HepG2 (cell line): ENCODE measurements around the gene CPXM2. TPM values are rescaled to one million over a fixed set of nuclear protein-coding genes. Genes with fewer than 3 reads are reported as not detected.

Source experiments
- ATAC-seq: fragments of 200-7000 bp; cut with Tn5 transposase; 3 replicates; pipeline ENCODE4 v1.9.1; 2020; ENCODE audit warnings: mild to moderate bottlenecking, moderate library complexity
- BruUV-seq: library from RNA; stranded (reverse); fragments of 400-500 nt; replicated peaks from 2 replicates; lab custom pipeline; 2021; lab: Mats Ljungman, UMichigan
- CTCF ChIA-PET: fragments of 300-600 bp; formaldehyde crosslinking; extraction: SDS; loops from one replicate; lab custom pipeline; 2021; ENCODE audit warnings: low total read pairs, inconsistent platforms, low intra/inter-chr PET ratio; lab: Yijun Ruan, JAX
- POLR2A ChIA-PET: fragments of 350-600 bp; sonication (Branson Sonifier 250); formaldehyde crosslinking; loops from one replicate; lab custom pipeline; 2020; ENCODE audit warnings: antibody characterized with exemption, inconsistent platforms; lab: Yijun Ruan, JAX
- DNase-seq: peaks from one replicate; pipeline ENCODE4 v3.0.0-alpha.2; 2015; ENCODE audit warnings: low spot score
- FAIRE-seq: peaks from 3 replicates; lab custom pipeline; 2011; peaks lifted over from hg19 to GRCh38; lab: Jason Lieb, UNC
- H2AFZ ChIP-seq: one replicate; pipeline ENCODE4 v1.6.1; 2011; ENCODE audit warnings: low read length, inconsistent platforms
- H3K27ac ChIP-seq: fragments of 300-600 bp; 3 replicates; pipeline ENCODE4 v1.8.0; 2011; ENCODE audit warnings: mixed run types, mild to moderate bottlenecking, mixed read lengths, low read length, inconsistent platforms; ENCODE audit not compliant: insufficient read depth; ENCODE audit errors: extremely low read length
- H3K27me3 ChIP-seq, 2 experiments: fragments of 200-600 bp in 1 of 2; 2 replicates in 1 of 2; 3 replicates in 1 of 2; pipeline versions ENCODE4 v1.6.0 to v1.8.0; 2011; ENCODE audit warnings: low read length in 2 of 2, mild to moderate bottlenecking in 2 of 2, moderate library complexity in 2 of 2, inconsistent platforms in 1 of 2; ENCODE audit not compliant: insufficient read depth in 2 of 2, control insufficient read depth in 1 of 2
- H3K36me3 ChIP-seq, 2 experiments: fragments of 200-600 bp in 1 of 2; replicated peaks in 1 of 2; 2 replicates in 1 of 2; 3 replicates in 1 of 2; pipeline versions ENCODE4 v1.5.1 to v1.8.0; 2011; ENCODE audit warnings: low read length in 2 of 2, inconsistent platforms in 1 of 2; ENCODE audit not compliant: insufficient read depth in 2 of 2, control insufficient read depth in 1 of 2
- H3K4me1 ChIP-seq: 2 replicates; pipeline ENCODE4 v1.5.1; 2012; ENCODE audit warnings: low read length, inconsistent platforms; ENCODE audit not compliant: insufficient read depth
- H3K4me2 ChIP-seq: 2 replicates; pipeline ENCODE4 v1.6.0; 2011; ENCODE audit warnings: low read depth, low read length, inconsistent platforms
- H3K4me3 ChIP-seq, 3 experiments: fragments of 200-600 bp in 1 of 3; sonication (generic), shearing (Covaris generic) in 1 of 3; replicated peaks in 1 of 3; 2 replicates each; pipeline ENCODE4 v1.5.1; 2011 to 2016; ENCODE audit warnings: low read length in 3 of 3, inconsistent platforms in 2 of 3, low read depth in 2 of 3, mild to moderate bottlenecking in 2 of 3, control low read depth in 1 of 3, mixed read lengths in 1 of 3; ENCODE audit not compliant: insufficient read depth in 1 of 3
- H3K79me2 ChIP-seq: one replicate; pipeline ENCODE4 v1.6.1; 2011; ENCODE audit warnings: low read length, inconsistent platforms; ENCODE audit not compliant: insufficient read depth
- H3K9ac ChIP-seq: 2 replicates; pipeline ENCODE4 v1.6.0; 2011; ENCODE audit warnings: mild to moderate bottlenecking, low read depth, low read length, inconsistent platforms; ENCODE audit not compliant: insufficient read depth
- H3K9me3 ChIP-seq: 2 replicates; pipeline ENCODE4 v1.5.1; 2012; ENCODE audit warnings: mild to moderate bottlenecking, low read length
- H4K20me1 ChIP-seq: 2 replicates; pipeline ENCODE4 v1.6.0; 2011; ENCODE audit warnings: inconsistent platforms, mild to moderate bottlenecking, low read length, moderate library complexity; ENCODE audit not compliant: insufficient read depth
- CREB1 ChIP-seq, 2 experiments: fragments of 450-650 bp in 1 of 2; IDR thresholded peaks; 2 replicates each; pipeline ENCODE4 v1.6.1; 2016 to 2017; ENCODE audit warnings: control low read depth in 1 of 2, mild to moderate bottlenecking in 1 of 2, missing compliant biosample characterization in 1 of 2, missing genetic modification characterization in 1 of 2
- PHF20 ChIP-seq: sonication (generic); formaldehyde crosslinking; IDR thresholded peaks from 2 replicates; pipeline ENCODE4 v1.5.0; 2020; ENCODE audit warnings: mild to moderate bottlenecking, missing genetic modification reagents
- REXO4 ChIP-seq: sonication (generic); formaldehyde crosslinking; IDR thresholded peaks from 2 replicates; pipeline ENCODE4 v1.8.0; 2022; ENCODE audit warnings: missing genetic modification reagents, mild to moderate bottlenecking, borderline replicate concordance
- ZBTB8A ChIP-seq: sonication (generic); formaldehyde crosslinking; IDR thresholded peaks from 2 replicates; pipeline ENCODE4 v1.4.0; 2020; ENCODE audit warnings: mild to moderate bottlenecking, low read depth, missing genetic modification reagents, borderline replicate concordance
- ZNF558 ChIP-seq: sonication (generic); formaldehyde crosslinking; IDR thresholded peaks from 2 replicates; pipeline ENCODE4 v1.9.0; 2022; ENCODE audit warnings: mild to moderate bottlenecking, missing genetic modification reagents, borderline replicate concordance
- WGBS: methylation state at CpG from one replicate; pipeline ENCODE4 v1.1.6; 2017; ENCODE audit warnings: low lambda C conversion rate; 5-methylcytosine and 5-hydroxymethylcytosine counted together
- in situ Hi-C: cut with HindIII; loops from 2 replicates; pipeline ENCODE4 v1.10.0; 2017; ENCODE audit warnings: low pct_unique_long_range_greater_than_20kb; ENCODE audit not compliant: extremely low pct_ligation_motif_present
- intact Hi-C: fragments of 100-400 bp; cut with micrococcal nuclease; formaldehyde crosslinking; loops from one replicate; pipeline ENCODE4 v1.10.0; 2022; ENCODE audit not compliant: unreplicated experiment
- polyA plus RNA-seq, 8 experiments: library from polyadenylated mRNA; depleted of rRNA in 3 of 8; stranded (reverse) in 7 of 8; unstranded in 1 of 8; fragments of >200 nt; fragmentation: Illumina TruSeq in 4 of 8; extraction: Trizol in 4 of 8; gene quantifications; 2 replicates each; pipeline versions ENCODE4 v1.2.1 to v1.2.3, GENCODE V29; 2011 to 2016; ENCODE audit warnings: low read depth in 4 of 8, missing spikeins in 1 of 8, mixed read lengths in 1 of 8; ENCODE audit not compliant: insufficient read depth in 1 of 8
- total RNA-seq, 5 experiments: library from RNA; depleted of rRNA; stranded (reverse); fragments of >200 nt; fragmentation: Illumina TruSeq; extraction: Trizol; gene quantifications; 2 replicates each; pipeline ENCODE4 v1.2.3, GENCODE V29; 2016; ENCODE audit warnings: low read depth in 1 of 5
- TF ChIP-seq, protein P1 (sequence below): sonication (generic); formaldehyde crosslinking; IDR thresholded peaks from 2 replicates; pipeline ENCODE4 v1.4.0; 2020; ENCODE audit warnings: missing genetic modification reagents, mild to moderate bottlenecking, borderline replicate concordance
- TF ChIP-seq, protein P2 (sequence below): sonication (generic); formaldehyde crosslinking; IDR thresholded peaks from 2 replicates; pipeline ENCODE4 v1.8.1; 2022; ENCODE audit warnings: mild to moderate bottlenecking, missing genetic modification reagents
- TF ChIP-seq, protein P3 (sequence below): sonication (generic); formaldehyde crosslinking; IDR thresholded peaks from 2 replicates; pipeline ENCODE4; 2020; ENCODE audit warnings: missing genetic modification reagents, mild to moderate bottlenecking, borderline replicate concordance
- TF ChIP-seq, protein P4 (sequence below): sonication (generic); formaldehyde crosslinking; IDR thresholded peaks from 2 replicates; pipeline ENCODE4 v1.4.0; 2020; ENCODE audit warnings: missing genetic modification reagents

CPXM2 gene
- total and polyA plus RNA-seq, 2 of the 13 experiments (the other 11 are each of a cell fraction or from before 2014, with no cell fraction given) = 0.03 TPM; not detected in 1

DNA sequence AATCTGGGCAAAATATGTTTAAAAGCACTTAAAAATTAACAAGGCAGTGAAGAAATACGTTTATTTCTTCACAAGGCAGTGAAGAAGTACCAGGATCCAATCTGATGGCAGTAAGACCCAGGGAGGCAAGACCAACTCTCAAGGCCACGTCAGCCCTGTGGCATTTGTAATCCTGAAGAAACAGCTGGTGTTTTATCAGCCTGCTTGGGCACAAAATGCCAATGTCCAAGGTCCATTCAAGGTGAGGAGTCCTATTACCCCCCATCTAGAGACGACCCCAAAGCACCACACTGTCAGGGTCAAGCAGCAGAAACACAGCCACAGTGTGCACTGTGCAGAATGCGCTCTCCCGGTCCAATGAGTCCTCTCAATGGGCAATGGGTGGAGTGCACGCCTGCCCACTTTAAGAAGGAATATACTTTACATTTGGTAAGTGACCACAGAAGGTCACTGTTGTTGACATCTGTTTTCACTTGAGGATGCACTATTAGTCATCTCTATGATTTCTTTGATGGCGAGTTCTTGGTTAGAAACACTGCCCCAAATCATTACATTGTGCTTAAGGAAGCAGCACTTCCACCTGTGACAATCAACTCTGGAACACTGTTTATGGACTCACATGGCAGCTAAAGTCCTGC lies 12.8 kb downstream of the CPXM2 start (continued):
- TF ChIP-seq, protein P1, sequence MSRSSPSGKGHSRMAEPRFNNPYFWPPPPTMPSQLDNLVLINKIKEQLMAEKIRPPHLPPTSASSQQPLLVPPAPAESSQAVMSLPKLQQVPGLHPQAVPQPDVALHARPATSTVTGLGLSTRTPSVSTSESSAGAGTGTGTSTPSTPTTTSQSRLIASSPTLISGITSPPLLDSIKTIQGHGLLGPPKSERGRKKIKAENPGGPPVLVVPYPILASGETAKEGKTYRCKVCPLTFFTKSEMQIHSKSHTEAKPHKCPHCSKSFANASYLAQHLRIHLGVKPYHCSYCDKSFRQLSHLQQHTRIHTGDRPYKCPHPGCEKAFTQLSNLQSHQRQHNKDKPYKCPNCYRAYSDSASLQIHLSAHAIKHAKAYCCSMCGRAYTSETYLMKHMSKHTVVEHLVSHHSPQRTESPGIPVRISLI (CRISPR knock-in tag) = no peak
- no peak for TF ChIP-seq PHF20 (CRISPR knock-in tag)
- TF ChIP-seq, protein P2, sequence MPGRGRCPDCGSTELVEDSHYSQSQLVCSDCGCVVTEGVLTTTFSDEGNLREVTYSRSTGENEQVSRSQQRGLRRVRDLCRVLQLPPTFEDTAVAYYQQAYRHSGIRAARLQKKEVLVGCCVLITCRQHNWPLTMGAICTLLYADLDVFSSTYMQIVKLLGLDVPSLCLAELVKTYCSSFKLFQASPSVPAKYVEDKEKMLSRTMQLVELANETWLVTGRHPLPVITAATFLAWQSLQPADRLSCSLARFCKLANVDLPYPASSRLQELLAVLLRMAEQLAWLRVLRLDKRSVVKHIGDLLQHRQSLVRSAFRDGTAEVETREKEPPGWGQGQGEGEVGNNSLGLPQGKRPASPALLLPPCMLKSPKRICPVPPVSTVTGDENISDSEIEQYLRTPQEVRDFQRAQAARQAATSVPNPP (CRISPR knock-in tag) = no peak
- TF ChIP-seq ZBTB8A (CRISPR knock-in tag) = no peak

DNA sequence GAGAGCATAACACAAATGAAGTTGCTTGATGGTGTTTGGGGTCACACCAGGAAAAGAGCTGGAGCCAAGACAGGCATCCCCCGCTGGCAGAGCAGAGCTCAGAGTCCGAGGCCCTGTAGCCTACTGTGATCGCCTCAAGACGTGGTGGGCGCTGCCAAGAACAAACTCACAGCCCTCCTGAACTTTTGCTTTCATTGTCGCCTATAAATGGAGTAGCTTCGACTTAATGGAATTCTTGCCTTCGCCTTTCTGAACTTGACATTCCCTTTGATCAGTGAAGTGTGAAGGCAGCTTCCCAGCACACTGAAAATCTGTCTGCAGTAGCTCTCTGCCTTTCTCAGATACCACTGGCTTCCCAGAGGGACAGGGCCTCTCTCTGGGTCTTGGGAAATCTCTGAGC lies 21.3 kb downstream of the CPXM2 start:
- H3K9ac ChIP-seq = no peak overlapping the region
- no peaks in the 10 kb centered on the region for H3K27me3 ChIP-seq
- no peaks in the 10 kb centered on the region for H3K36me3 ChIP-seq
- H4K20me1 ChIP-seq = no peaks in the 10 kb centered on the region
- H3K4me3 ChIP-seq = no peak overlapping the region
- intact Hi-C loops = no loop called here
- no TSS peak for BruUV-seq
- H3K9me3 ChIP-seq = no peaks in the 10 kb centered on the region
- no peak overlapping the region for H3K4me2 ChIP-seq
- in situ Hi-C loops = no loop called here
- peaks cover 9% of the 10 kb centered on the region for H3K4me1 ChIP-seq
- H3K27ac ChIP-seq = no peak overlapping the region
- no peak for ATAC-seq
- no peak for DNase-seq
- 25% methylated on average over 7 of the region's 8 CpGs for WGBS
- no peak for FAIRE-seq
- POLR2A ChIA-PET = no interaction called here
- no peak overlapping the region for H2AFZ ChIP-seq
- no peaks in the 10 kb centered on the region for H3K79me2 ChIP-seq
- CTCF ChIA-PET = no interaction called here
- no peak for TF ChIP-seq CREB1 (IDR thresholded peaks at IDR 0.05)
- TF ChIP-seq CREB1 (CRISPR knock-in tag; IDR thresholded peaks at IDR 0.05) = no peak
- TF ChIP-seq REXO4 (CRISPR knock-in tag) = no peak
- TF ChIP-seq, protein P3, sequence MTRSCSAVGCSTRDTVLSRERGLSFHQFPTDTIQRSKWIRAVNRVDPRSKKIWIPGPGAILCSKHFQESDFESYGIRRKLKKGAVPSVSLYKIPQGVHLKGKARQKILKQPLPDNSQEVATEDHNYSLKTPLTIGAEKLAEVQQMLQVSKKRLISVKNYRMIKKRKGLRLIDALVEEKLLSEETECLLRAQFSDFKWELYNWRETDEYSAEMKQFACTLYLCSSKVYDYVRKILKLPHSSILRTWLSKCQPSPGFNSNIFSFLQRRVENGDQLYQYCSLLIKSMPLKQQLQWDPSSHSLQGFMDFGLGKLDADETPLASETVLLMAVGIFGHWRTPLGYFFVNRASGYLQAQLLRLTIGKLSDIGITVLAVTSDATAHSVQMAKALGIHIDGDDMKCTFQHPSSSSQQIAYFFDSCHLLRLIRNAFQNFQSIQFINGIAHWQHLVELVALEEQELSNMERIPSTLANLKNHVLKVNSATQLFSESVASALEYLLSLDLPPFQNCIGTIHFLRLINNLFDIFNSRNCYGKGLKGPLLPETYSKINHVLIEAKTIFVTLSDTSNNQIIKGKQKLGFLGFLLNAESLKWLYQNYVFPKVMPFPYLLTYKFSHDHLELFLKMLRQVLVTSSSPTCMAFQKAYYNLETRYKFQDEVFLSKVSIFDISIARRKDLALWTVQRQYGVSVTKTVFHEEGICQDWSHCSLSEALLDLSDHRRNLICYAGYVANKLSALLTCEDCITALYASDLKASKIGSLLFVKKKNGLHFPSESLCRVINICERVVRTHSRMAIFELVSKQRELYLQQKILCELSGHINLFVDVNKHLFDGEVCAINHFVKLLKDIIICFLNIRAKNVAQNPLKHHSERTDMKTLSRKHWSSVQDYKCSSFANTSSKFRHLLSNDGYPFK (CRISPR knock-in tag) = no peak
- no peak for TF ChIP-seq ZNF558 (CRISPR knock-in tag)
- TF ChIP-seq, protein P4, sequence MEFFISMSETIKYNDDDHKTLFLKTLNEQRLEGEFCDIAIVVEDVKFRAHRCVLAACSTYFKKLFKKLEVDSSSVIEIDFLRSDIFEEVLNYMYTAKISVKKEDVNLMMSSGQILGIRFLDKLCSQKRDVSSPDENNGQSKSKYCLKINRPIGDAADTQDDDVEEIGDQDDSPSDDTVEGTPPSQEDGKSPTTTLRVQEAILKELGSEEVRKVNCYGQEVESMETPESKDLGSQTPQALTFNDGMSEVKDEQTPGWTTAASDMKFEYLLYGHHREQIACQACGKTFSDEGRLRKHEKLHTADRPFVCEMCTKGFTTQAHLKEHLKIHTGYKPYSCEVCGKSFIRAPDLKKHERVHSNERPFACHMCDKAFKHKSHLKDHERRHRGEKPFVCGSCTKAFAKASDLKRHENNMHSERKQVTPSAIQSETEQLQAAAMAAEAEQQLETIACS = no peak
